H1 (cell line): ENCODE measurements around the gene CCNA1. TPM values are rescaled to one million over a fixed set of nuclear protein-coding genes. Genes with fewer than 3 reads are reported as not detected.

Experiments
- EGR1 ChIP-seq: IDR thresholded peaks from 2 replicates; pipeline ENCODE4 v1.6.1; 2011; ENCODE audit warnings: low read depth, low read length, borderline replicate concordance
- polyA plus RNA-seq, 7 experiments: library from polyadenylated mRNA; depleted of rRNA in 3 of 7; stranded (reverse) in 5 of 7; unstranded in 2 of 7; fragments of >200 nt in 5 of 7; fragments of 200-250 nt in 2 of 7; gene quantifications; 1 replicate in 5 of 7; 2 replicates in 1 of 7; 4 replicates in 1 of 7; pipeline versions ENCODE4 v1.2.1 to v1.2.3, GENCODE V29; 2011 to 2013; ENCODE audit warnings: missing spikeins in 2 of 7, mixed read lengths in 2 of 7
- total RNA-seq: library from RNA; stranded (reverse); fragmentation: NEBNext Ultra II Directional; extraction: Animal tissue kit (Norgen Biotek cat#: 25700); gene quantifications from 2 replicates; pipeline ENCODE4 v1.2.1, GENCODE V29; 2021
- TF ChIP-seq, protein P1 (sequence below), 3 experiments: IDR thresholded peaks; 1 replicate in 2 of 3; 2 replicates in 1 of 3; pipeline versions ENCODE4 v1.5.1 to v1.6.1; 2011; ENCODE audit warnings: low read length in 3 of 3, mild to moderate bottlenecking in 3 of 3, inconsistent platforms in 2 of 3, low read depth in 1 of 3, moderate library complexity in 1 of 3; ENCODE audit not compliant: insufficient read depth in 1 of 3; ENCODE audit errors: control extremely low read depth in 1 of 3

CCNA1 gene
- total and polyA plus RNA-seq, 2 of the 8 experiments (the other 6 are each of a cell fraction or from before 2014, with no cell fraction given): 2.2 to 4.1 TPM

DNA sequence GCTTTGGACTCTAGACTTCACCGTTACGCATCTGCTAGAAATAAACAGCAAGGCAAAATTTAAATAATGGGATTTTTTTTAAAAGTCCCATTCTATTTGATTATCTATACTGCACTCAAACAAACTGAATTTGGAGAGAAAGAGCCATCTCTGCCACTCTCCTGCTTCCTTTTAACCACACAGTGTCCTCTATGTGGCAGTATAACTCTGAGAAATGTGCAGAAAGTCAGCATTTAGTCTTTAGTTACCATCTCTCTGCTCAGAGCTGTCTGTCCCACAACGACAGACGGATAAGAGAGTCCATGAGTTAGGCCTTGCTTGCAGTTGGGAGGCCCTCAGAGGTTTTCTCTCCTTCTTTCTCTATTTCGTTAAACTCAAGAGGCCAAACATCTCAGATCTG lies 21.2 kb downstream of the CCNA1 start (continued):
- TF ChIP-seq, protein P1, sequence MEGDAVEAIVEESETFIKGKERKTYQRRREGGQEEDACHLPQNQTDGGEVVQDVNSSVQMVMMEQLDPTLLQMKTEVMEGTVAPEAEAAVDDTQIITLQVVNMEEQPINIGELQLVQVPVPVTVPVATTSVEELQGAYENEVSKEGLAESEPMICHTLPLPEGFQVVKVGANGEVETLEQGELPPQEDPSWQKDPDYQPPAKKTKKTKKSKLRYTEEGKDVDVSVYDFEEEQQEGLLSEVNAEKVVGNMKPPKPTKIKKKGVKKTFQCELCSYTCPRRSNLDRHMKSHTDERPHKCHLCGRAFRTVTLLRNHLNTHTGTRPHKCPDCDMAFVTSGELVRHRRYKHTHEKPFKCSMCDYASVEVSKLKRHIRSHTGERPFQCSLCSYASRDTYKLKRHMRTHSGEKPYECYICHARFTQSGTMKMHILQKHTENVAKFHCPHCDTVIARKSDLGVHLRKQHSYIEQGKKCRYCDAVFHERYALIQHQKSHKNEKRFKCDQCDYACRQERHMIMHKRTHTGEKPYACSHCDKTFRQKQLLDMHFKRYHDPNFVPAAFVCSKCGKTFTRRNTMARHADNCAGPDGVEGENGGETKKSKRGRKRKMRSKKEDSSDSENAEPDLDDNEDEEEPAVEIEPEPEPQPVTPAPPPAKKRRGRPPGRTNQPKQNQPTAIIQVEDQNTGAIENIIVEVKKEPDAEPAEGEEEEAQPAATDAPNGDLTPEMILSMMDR (IDR thresholded peaks at IDR 0.05; ENCODE audit: control extremely low read depth in 1 of 3, insufficient read depth in 1 of 3, low read depth in 1 of 3, low read length in 3 of 3): peak in 2 of 3 experiments; percentile 56 to 57; a peak in 3 of 4 replicates
- no peak for TF ChIP-seq EGR1
